NCI-H748 treated with DMSO at 0.1 percent for 48 hours (cell line): ENCODE data around the gene PCCA.

Experiments
- DNase-seq: peaks from one replicate; lab custom pipeline; 2025; lab: John Stamatoyannopoulos, UW

Gene PCCA

GRCh38 chr13:100473087-100473486 lies 384.2 kb downstream of the PCCA start:
- no peak for DNase-seq

DNA sequence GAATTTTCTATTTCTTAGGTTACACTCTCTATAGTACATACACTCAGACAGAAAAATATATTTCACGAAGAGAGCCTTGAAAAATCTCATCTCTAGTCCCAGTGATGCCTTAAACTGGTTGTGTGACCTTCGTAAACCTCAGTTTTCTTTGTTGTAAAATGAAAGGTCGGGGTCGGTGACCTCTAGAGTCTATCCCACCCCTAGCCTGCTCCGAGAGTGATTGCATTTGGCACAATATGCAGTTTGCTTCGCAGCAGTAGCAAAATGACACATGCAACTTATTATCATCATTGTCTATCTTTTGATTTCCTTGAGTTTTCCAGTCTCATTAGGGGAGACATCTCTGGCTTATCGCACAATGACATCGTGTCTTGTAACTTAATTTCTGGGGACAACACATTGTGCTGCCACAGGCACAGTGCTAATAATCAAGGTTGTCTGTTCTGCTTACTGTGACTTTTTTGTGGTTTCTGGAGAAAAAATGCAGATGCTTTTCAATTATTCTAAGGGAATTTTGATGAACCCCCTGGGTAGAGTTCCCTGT lies 384.7 kb downstream of the PCCA start:
- DNase-seq: no peak

DNA sequence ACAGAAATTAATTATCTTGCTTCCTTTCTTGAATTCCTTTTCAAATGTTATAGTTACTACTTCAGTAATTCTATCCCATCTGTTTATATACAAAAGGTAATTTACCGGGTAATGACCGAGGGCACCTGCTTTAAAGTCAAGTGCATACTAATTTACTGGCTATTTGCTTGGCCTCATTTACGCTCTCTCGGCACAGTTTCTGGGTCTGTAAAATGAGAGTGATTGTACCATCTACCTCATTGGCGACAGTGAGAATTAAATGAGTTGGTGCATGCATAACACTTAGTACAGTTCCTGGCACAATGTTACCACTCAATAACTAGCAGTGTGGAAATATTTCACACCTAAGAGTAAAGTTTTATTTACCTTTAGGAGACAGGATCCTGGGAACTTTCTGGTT lies 388.1 kb downstream of the PCCA start:
- DNase-seq: peak; percentile 83

DNA sequence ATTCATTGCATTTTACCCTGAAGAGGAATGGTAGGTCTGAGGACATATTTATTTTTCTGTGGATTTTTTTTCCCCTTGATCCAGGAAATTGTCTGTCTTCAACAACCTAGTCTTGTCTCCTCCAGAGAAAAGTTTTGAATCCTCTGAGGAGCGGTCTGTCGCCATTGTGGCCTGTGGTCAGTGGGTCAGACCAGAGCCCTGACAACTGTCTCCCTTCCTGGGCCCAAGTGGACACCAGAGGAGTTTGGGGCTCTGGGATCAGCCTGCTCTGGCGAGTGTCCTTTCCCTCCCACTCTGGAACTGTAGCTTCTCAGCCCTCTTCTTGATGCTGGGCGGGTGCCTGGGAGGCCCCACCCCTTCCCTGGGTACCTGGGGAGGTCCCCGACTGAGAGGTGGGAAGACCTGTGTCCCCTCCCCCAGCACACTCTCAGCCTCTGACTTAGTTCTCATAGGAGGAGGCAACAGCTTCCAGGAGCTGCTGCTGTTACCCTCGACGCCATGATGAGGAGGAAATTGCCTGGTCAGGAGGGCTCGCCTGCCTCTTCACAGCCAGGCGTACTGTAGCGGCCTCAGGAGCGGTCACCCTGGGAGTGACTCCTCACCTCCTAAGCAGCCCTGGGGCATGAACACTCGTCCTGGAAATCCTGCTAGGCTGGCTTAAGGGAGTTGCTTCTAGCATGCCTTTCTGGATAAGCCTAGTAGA lies 389.4 kb downstream of the PCCA start:
- DNase-seq: no peak

DNA sequence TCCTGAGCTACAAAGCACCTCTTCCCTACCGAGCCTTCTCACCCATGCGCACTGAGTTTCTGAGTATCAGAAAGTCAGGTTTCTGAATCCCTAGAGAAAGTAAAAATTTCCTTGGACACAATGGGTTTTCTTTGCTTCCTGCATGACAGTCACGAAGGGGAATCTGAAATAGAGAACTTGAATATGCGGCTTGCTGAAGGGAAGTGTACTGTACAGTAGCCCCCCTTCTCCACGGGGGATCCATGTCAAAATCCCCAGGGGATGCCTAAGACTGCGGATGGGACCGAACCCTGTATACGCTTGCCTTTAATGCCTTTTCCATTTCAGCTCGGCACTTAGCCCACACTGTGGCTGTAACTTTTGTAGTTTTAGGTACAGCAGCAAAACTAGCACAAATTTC lies 391.8 kb downstream of the PCCA start:
- no peak for DNase-seq

GRCh38 chr13:100483139-100483538 lies 394.2 kb downstream of the PCCA start:
- no peak for DNase-seq

GRCh38 chr13:100483841-100484381 lies 395.0 kb downstream of the PCCA start:
- peak; percentile 17 for DNase-seq

GRCh38 chr13:100484702-100485101 lies 395.8 kb downstream of the PCCA start:
- DNase-seq: no peak

GRCh38 chr13:100485265-100485664 lies 396.4 kb downstream of the PCCA start:
- DNase-seq: no peak

GRCh38 chr13:100490692-100491091 lies 401.8 kb downstream of the PCCA start:
- peak; percentile 90 for DNase-seq

GRCh38 chr13:100491164-100491842 lies 402.4 kb downstream of the PCCA start:
- DNase-seq: peak; percentile 69

DNA sequence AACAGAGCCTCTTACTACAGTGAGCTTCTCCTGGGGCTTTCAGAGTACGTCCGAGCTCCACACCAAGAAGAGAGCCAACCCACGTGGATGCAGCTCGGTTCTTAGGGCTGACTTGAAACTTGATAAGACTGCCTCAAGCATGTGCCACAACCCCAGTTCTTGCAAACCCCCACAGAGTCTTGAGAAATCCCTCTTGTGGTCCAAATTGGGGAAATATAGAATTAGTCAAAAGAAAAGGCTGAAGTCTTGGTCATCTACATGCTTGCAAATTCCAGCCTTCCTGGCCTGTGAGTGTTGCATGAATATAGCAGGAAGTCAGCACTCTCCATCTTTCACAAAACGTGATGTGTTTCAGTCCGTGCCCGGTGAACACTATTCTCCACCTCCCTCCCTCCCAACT lies 404.5 kb downstream of the PCCA start:
- no peak for DNase-seq

DNA sequence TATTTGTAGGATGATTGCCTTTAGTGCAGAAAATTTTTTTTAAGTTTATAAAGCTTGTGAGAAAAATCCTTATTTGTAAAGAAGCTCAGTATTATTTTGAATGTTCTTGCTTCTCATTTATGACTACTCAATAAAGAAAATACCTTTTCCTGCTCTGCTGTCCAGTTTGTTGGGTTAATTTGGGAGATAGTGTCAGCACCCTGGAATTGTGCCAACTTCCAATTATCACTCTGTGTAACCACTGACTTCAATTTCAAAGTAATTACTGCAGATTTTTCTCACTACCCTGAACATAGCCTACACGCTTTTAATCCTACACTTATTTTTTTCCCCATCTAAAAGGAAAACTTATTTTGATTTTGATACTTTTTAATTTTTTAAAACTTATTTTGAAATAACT lies 406.6 kb downstream of the PCCA start:
- DNase-seq: peak; percentile 87

- no peak for DNase-seq
Observed at GRCh38 chr13:100497389-100497788, 408.5 kb downstream of the PCCA start.

- no peak for DNase-seq
Observed at GRCh38 chr13:100502446-100502845, 413.6 kb downstream of the PCCA start.

DNA sequence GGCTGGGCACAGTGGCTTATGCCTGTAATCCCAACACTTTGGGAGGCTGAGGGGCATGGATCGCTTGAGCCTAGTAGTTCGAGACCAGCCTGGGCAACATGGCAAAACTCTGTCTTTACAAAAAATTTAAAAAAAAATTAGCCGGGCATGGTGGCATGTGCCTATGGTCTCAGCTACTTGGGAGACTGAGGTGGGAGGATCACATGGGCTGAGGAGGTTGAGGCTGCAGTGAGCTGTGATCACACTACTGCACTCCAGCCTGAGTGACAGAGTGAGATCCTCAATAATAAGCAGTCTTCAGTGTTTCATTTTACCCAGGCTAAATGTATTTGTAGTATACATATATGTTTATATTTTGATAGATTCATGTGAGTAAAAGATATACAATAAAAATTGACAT lies 414.7 kb downstream of the PCCA start:
- no peak for DNase-seq

DNA sequence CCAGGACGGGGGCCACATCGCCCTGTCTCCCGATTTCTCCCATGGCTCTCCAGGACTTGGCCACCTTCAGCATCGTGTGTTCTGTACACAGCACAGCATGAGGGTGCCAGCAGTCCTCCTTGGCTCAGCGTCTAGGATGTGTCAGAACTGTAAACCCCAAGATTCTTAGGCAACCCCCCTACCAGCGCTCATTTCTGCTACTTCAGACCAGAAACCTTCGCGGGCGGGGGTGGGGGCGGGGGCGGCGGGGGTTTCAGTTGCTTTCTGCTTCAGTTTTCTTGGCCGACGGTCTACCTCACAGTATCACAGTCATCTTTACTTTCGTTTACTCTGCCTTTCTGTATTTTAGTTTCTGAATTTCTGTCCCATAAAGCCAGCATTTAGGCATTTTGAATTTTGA lies 417.3 kb downstream of the PCCA start:
- no peak for DNase-seq

DNA sequence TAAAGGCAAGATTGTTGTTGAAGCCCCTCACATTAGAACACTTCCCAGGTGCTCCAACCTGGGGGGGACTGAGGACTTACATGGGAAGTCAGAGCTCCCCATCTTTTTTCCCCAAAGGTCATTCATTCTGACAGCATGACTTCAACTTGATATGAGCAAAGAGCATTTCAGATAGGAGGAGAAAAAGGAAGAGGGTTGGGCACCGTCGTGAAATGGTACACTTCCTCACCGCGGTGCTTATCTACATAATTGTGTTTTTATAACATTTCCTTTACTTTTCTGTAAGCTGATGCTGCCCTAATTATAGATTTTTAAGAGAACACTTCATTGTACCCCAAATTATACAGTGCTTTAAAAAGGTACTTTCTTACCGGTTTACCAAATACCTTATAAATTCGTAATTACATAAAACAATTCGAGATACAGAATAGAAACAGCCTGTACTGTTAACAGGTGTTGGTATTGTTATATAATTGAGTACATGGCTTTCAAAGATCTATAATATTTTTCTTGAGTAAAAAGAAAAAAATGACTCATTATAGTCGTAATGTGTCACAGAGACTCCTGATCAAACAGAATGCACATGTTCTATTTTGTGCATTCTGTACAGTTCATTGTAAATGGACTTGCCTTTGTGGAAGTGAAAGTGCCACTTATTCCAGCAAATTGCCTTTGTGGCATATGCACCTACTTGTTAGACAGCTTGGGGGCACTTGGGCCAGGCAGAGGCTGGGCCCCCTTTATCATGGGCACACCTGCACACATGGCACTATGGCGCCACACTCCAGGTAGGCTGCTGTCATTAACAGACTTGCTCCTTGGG lies 417.9 kb downstream of the PCCA start:
- DNase-seq: peak; percentile 98

- peak; percentile 97 for DNase-seq
Observed at GRCh38 chr13:100508455-100508854, 419.6 kb downstream of the PCCA start.

GRCh38 chr13:100508996-100509395 lies 420.1 kb downstream of the PCCA start:
- DNase-seq: peak; percentile 80

DNA sequence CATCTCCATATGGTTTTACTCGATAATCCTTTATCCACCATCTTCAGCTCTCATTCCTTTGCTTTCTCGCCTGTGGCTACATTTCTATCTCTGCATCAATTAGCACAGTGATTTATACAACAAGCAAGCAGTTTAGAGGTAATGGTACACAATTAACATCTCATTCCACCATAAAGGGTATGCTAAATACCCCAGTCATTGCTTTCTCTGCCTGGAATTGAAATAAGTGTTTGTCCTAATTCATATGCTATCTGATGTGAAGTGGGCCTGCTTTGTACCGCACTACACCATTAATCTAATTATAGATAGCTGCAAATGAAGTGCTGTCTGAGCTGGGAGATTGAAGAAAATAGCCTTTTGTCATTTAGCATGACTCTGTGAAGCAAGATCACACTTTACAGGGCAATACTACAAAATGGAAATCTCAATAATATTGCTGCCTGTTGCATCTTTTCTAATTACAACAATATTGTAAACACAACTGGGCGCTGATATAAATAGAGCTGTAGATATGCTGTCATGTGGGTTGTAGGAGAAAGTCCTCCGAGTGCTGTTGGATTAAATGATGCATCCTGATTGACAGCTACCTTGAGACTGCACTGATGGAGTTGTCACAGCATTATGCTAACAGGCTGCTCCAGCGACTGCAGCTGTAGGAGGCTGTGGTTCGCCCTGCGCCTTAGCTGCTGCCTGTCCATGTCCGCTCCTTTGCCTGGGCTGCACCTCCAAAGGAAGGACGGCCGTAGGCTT lies 421.5 kb downstream of the PCCA start:
- peak; percentile 63 for DNase-seq

DNA sequence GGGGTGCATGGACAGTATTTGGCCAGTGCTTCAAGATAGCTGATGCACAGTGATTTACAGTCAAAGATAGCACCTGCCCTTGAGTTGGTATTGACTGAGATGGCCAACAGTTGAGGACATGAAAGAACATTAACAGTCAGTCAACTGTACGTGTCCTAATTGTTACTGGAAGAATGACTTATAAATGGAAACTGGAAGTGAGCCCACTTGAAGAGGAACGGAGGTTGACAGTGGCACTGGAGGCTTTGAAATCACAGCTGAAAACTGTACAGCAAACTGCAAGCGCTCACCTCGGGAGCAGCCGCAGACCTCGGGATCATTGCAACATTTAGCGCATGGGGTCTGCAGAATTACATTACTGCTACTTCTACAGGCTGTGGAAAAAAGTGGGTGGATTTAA lies 422.6 kb downstream of the PCCA start:
- DNase-seq: peak; percentile 78
